OCI-M1 (cell line): ENCODE results near the gene ADGRA3.

Experiments
- DNase-seq: peaks from one replicate; lab custom pipeline; 2025; lab: John Stamatoyannopoulos, UW

ADGRA3 gene, protein sequence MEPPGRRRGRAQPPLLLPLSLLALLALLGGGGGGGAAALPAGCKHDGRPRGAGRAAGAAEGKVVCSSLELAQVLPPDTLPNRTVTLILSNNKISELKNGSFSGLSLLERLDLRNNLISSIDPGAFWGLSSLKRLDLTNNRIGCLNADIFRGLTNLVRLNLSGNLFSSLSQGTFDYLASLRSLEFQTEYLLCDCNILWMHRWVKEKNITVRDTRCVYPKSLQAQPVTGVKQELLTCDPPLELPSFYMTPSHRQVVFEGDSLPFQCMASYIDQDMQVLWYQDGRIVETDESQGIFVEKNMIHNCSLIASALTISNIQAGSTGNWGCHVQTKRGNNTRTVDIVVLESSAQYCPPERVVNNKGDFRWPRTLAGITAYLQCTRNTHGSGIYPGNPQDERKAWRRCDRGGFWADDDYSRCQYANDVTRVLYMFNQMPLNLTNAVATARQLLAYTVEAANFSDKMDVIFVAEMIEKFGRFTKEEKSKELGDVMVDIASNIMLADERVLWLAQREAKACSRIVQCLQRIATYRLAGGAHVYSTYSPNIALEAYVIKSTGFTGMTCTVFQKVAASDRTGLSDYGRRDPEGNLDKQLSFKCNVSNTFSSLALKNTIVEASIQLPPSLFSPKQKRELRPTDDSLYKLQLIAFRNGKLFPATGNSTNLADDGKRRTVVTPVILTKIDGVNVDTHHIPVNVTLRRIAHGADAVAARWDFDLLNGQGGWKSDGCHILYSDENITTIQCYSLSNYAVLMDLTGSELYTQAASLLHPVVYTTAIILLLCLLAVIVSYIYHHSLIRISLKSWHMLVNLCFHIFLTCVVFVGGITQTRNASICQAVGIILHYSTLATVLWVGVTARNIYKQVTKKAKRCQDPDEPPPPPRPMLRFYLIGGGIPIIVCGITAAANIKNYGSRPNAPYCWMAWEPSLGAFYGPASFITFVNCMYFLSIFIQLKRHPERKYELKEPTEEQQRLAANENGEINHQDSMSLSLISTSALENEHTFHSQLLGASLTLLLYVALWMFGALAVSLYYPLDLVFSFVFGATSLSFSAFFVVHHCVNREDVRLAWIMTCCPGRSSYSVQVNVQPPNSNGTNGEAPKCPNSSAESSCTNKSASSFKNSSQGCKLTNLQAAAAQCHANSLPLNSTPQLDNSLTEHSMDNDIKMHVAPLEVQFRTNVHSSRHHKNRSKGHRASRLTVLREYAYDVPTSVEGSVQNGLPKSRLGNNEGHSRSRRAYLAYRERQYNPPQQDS (N-terminal part only)

DNA sequence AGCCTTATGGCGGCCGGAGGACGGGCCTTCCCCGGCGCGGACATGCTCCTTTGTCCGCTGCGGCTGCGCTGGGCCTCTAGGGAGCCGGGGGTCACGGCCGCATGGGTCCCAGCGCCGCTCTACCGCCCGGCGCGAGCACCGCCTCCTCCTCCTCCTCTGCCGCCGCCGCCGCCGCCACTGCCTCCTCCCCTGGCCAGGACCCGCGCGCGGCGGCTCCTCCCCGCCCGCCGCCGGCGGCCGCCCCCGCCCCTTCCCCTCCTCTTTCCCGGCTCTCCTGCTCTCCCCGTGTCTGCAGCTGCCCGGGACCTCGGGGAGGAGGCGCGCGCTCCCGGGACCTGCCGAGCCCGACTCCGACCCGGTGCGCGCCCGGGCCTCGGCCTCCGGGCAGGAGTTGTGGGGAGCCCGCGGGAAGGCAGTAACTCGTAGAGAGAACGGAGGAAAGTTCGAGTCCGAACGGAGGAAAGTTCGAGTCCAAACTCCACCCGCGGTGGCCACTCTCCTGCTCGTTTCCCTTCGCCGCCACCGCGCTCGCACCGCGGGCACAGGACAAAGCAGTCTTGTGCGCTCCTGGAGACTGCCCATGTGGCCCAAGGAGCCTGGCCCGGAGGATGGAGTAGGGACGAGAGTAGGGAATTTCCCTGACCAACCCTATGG lies at the start of gene ADGRA3:
TSS of gene ADGRA3 (minus strand) at position 179 of the 654 bp plus-strand sequence. CDS start 282 bp downstream, outside the sequence.
- peak; percentile 17 for DNase-seq

DNA sequence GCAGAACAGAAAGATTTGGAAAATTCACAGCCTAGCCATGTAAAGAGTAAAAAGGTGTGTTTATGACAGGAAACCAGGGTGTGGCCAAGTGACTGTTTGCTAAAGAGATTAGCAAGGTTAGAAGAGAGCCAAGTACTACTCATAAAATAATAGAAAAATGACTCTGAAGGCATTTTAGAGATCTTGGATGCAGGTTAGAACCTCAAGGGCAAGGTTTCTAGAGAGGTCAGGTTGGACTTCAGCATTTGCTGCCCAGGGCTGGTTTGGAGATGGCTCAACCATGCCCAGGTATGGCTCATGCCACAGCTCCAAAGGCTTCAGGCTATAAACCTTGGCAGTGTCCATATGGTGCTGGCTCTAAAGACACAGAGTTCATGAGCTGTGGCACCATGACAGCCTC lies 40.6 kb upstream of the ADGRA3 start:
- no peak for DNase-seq

DNA sequence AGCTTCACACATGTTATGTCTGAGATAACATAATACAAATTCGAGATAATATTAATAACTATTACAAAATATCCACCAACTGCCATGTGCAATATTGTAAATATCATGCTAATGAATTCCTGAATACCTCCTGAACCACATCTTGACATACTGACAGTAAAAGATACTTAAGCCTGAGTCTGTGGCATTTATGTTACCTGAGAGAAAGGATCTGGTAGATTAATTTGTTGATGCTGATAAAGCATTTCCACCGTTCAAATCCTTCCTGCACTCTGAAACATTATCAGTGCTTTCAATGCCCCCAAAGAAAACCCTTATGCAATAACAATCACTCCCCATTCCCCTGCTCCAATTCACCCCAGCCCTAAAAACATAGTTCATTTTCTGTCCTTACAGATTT lies 38.8 kb upstream of the ADGRA3 start:
- DNase-seq, result no peak

DNA sequence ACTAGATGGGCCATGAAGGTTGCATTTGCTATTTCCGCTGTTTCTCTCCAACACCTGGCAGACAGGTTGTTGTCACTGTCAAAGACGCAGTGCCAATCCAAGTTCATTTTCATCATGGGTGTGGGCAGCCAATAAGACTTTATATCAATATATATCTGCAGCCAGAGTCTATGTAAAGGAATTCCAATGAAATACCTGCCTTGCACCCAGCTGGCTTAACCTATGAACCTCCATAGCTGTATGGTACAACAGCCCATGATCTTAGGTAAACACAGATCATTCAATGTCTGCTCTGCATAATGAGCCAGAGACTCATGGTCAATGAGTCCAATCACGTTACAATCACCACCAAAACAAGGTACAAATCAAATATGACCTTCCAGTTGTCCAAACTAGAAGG lies 37.7 kb upstream of the ADGRA3 start:
- no peak for DNase-seq

DNA sequence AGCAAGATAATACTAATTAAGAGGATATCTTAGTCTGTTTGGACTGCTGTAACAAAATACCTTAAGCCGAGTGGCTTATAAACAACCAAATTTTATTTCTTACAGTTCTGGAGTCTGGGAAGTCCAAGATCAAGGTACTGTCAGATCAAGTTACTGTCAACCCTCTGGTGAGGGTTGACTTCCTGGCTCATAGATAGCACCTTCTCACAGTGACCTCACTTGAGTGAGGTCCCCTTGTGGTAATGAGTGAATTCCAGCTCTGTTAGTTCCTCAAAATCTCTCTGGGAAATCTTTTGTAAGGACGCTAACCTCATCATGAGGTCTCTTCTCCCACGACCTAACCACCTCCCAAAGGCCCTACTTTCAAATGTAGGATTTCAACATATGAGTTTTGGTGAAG lies 36.9 kb upstream of the ADGRA3 start:
- peak; percentile 35 for DNase-seq

DNA sequence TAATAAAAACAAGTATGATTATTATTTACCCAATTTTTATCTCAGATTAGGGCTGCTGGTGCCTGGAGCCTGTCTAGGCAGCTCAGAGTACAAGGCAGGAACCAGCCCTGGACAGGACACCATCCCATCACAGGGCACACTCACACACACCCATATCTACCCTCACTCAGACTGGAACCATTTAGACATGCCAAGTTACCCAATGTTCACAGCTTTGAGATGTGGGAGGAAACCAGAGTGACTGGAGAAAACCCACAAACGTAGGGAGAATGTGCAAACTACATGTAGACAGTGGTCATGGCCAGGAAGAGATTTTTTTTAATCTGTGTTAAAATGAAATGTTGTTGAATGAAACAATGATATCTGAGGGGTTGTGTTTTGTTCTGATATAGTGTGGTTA lies 35.7 kb upstream of the ADGRA3 start:
- DNase-seq, result peak; percentile 21

DNA sequence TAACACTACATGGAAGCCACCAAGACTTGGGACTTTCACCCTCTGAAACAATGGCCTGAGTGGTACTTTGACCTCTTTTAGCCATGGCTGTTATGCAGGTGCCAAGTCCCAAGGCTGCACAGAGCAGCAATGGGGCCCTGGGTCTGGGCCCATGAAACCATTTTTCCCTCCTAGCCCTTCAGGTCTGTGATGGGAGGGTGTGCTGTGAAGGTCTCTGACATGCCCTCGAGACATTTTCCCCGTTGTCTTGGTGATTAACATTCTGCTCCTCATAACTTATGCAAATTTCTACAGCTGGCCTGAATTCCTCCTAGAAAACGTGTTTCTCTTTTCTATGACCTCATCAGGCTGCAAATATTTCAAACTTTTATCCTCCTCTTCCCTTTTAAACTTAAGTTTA lies 30.4 kb upstream of the ADGRA3 start:
- no peak for DNase-seq

DNA sequence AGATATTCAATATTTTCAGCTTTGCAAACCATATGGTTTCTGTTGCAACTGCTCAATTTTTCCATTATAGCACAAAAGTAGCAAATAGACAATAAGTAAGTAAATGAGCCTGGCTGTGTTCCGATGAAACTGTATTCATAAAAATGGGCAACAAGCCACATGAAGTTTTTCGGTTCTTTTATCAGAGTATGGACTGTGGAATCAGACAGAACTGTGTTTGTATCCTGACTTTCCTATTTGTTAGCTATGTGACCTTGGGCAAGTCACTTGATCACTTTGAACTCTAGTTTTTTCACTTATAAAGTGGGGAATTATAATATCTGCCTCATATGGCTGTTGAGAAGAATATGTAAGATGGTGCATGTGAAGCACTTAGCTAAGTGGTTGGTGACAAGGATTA lies 23.4 kb upstream of the ADGRA3 start:
- DNase-seq, result no peak

DNA sequence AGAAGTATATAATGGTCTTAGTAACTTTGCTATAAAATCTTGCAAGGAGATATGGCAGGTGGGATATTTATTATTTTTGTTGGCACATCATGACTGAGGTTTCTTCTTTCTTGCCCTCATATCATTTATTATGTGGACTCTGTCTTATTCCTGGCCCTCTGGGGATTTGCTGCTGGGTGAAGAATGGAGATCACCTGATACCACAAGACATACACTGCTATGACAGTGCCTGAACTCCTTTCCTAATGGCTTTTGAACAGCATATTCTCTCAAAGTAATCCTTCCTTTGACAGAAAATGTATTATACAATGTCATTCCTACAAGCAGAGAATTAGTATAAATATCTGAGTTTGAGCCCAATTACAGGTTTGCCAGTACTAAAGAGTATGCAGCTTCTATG lies 22.0 kb upstream of the ADGRA3 start:
- no peak for DNase-seq

DNA sequence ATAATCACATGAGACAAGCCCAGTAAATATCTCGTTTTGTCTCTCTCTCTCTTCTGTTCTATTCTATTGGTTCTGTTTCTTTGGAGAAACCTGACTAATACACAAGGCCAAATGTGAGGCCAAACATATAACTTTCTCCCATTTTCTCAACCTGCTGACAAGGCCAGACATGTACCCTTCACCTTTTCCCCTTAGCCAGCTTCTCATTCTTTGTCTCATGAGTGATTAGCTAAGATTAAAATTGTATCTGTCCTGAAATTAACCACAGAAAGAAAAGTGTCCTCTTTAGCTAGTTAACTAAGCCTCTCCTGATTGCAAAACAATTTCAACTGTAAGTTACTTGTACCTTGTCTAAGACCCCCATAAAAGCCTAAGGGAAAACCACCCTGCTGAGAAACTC lies 18.5 kb upstream of the ADGRA3 start:
- DNase-seq, result no peak

DNA sequence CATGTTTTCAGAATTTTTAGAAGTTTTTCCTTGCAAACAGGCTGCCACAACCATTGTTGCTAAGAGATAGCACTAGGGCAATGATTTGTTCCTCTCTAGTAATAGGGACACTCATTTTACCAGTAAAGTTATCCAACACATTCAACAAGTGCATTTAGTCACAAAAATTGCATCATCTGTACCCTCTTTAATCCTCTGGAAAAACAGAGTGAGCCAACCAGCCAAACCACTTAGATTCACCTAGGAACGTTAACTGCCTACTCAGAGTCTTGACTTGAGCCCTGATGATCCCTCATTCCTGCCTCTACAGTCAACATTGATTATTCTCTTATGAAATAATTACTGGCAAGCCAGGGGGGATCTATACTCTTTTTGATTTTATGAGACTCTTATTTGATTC lies 17.0 kb upstream of the ADGRA3 start:
- no peak for DNase-seq

DNA sequence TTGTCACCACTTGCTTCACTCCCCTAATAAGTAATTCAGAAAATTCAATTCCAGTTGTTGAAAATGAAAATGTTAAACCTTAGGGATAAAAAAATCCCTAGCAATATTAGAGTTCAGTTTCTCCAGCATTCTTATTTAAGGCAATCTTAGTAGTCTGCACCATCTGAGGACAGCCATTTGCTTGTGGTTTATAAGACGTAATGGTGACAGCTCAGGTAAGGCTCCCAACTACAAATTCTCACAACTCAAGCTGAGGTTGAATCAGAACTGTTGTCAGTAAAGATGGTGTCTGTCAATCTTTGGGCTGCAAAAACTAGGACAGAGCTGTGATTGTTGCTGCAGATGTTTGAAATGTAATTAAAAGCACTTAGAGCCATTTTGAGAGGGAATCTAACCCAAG lies 16.3 kb upstream of the ADGRA3 start:
- no peak for DNase-seq

DNA sequence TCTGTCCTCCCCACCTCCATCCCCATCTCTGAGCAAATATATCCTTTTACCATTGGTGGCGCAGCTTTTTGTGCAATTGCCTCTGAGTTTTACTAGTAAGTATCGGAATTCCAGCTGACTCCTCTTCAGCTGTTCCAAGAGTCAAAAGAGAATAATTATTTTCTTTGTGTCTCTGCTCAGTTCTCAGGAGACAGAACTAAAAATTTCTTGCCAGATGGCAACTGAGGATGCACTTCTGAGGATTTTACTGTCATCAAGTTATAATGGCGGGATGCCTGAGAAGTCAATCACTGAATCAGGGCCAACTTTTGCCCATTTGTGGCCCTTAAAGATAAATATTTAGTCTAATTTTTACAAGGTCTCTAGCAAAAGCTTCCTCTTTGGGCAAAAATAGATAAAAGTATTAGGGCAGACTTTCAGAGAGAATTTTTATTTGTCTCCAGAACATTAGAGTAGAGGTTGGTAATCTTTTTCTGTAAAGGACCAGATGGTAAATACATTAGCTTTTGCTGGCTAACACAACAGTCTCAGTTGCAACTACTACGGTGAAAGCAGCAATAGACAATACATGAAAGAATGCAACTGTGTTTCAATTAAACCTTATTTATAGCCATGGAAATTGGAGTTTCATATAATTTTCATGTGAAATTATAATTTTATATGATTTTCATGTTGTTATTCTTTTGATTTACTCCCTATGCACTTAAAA lies 15.6 kb upstream of the ADGRA3 start:
- no peak for DNase-seq

DNA sequence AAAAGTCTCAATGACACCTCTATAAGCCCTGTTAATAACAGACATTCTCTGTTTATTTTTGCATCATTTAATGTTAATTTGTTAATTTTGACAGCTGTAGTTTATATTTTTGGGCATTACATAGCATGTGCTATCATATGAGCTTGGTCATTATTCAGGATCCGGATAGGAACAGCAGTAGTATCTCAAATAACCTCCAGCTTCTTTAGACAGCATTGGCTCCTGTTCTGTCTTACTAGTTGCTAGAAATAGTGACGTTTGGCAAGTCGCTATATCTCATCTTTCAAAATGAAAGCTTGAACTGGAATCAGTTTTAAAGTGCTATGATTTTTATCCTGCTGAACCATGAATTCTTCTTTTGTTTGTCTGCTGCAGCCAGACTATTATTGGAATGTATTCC lies 9.0 kb upstream of the ADGRA3 start:
- DNase-seq, result no peak

DNA sequence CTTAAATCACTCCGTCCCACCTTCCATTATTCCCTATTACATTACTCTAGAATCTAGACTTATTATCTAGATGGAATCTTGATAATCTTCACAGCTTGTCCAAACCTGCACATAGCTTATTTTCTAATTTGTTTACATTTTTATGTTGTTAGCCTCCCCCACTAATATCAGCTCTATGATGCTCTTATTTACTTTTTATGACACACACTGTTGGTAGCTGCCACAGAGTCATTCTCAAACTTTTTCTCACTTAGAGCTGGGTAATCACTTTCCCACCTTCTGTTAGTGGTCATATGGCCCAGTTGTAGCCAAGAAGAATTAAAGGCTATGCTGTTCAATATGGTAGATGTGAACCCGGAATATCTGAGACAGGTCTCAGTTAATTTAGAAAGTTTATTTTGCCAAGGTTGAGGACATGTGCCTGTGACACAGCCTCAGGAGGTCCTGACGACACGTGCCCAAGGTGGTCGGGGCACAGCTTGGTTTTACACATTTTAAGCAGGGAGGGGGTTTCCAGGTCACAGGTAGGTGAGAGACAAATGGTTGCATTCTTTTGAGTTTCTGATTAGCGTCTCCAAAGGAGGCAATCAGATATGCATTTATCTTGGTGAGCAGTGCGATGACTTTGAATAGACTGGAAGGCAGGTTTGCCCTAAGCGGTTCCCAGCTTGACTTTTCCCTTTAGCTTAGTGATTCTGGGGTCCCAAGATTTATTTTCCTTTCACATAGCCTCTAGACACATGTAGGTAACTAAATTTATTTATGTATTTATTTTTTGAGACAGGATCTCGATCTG lies 7.0 kb upstream of the ADGRA3 start:
- DNase-seq, result no peak

DNA sequence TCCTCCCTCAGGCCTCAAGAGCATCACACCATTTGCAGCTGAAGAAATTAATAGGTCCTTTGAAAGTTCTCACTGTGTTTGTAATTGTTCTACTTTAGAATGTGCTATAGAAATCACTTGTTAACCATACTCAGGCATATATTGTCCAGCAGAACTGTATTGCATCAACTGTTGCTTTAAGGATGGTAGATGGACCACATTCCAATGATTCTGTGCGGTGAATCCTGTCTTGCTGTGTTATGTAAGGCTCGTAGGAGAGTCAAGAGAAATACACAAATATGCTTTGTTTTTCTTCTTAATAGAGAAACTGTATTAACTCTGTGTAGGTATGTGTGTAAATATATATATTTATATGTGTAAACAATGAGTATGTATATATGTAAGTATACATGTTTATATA lies 6.3 kb upstream of the ADGRA3 start:
- no peak for DNase-seq

DNA sequence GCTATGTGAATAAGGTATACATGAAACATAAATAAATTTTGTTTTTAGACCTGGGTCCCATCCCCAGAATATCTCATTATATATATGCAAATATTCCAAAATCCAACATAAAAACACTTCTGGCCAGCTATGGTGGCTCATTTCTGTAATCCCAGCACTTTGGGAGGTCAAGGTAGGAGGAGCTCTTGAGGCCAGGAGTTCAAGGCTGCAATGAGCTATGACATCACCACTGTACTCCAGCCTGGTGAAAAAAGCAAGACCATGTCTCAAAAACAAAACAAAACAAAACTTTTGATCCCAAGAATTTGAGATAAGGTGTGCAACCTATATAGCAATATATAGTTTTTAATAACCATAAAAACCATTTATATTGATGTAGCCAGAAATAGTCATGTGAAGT lies 5.4 kb upstream of the ADGRA3 start:
- DNase-seq, result no peak

DNA sequence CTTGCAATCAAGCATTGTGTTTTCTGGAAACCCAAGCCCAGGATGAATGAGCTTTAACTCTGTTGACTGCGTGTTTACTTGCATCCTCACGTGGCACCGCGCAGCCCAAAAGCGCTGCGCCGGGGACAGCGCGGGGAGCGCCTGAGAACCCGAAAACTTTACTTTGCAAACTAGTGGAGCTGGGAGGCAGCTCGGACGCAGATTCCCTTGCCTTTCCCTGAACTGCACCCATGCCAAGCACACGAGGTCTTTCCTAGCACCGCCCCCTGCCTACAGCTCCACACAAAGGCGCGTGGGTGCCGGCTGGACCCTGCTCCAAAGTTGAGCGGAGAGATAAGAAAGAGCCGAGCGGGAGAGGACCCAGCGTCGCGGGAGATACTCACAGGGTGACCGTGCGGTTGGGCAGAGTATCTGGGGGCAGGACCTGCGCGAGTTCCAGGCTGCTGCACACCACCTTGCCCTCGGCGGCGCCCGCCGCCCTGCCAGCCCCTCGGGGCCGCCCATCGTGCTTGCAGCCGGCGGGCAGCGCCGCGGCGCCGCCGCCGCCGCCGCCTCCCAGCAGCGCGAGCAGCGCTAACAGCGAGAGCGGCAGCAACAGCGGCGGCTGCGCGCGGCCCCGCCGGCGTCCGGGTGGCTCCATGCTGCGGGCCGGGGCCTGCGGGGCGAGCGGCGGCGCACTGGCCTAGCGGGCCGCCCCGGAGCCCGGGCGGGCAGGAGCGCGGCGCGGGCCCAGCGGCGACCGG lies 550 bp downstream of the ADGRA3 start:
- peak; percentile 49 for DNase-seq

DNA sequence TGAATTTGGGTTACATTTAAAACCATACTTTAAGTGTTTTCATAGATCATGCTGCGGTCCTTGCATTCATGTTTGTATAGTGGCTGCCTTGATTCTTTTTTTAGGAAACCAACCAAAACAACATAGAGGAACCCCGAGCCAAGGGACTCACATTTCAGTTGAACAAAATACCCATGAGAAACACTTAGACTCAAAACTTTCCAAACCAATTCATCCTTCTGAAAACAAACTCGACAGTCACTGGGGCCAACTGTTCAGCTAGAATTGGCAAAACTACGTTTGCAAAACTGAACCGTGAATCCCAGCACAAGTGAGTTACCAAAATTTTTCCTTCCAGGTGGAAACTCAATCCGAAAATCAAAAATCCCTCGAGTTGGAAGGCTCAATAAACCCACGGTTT lies 1.4 kb downstream of the ADGRA3 start:
- DNase-seq, result no peak

DNA sequence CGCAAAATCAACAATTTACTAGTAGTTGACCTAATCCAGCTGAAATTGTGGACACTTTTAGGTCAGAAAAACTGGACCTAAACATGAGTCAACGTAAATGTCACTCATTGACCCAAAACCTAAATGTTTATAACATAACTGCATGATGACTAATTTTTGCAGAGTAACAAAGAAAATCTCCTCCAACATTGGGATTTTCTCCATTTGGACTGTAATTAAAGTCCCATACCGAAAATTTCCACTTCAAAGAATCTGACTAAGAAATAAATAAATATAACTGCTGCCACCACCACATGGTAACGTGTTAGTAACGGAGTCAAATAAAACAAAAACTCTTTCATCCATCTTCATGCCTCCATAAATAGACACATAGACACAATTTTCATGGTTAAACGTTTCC lies 1.9 kb downstream of the ADGRA3 start:
- DNase-seq, result no peak
